ENCODE measurements around the gene DPP3.
A peak's percentile ranks its signal among the peaks of the same experiment; 100 is the strongest.

The DPP3 gene

GRCh38 chr11:66491315-66491935 is 11.2 kb downstream of the DPP3 start:
- H3K18ac ChIP-seq (ENCODE audit: low read length): no peak overlapping the region
- H3K14ac ChIP-seq (ENCODE audit: low read length): no peak overlapping the region
- peaks cover 37 to 86% of the 10 kb centered on the region in 2 donors for H3K36me3 ChIP-seq (replicated peaks in 1 of 2; ENCODE audit: control insufficient read depth in 2 of 2, insufficient read depth in 2 of 2, low read length in 2 of 2)
- no peak overlapping the region for H2BK15ac ChIP-seq (ENCODE audit: low read length)
- no peak overlapping the region for H3K4ac ChIP-seq (ENCODE audit: low read length)
- H3K9me3 ChIP-seq (replicated peaks in 1 of 2; ENCODE audit: control insufficient read depth in 2 of 2, insufficient read depth in 1 of 2, low read depth in 1 of 2, low read length in 2 of 2): peaks cover 0 to 2% of the 10 kb centered on the region in 2 donors
- H2AFZ ChIP-seq (ENCODE audit: low read length): no peak overlapping the region
- no peak overlapping the region for H2BK12ac ChIP-seq (ENCODE audit: low read length)
- peaks cover 6% of the 10 kb centered on the region for H3K79me1 ChIP-seq (ENCODE audit: low read depth, low read length)
- no peak overlapping the region for H2AK5ac ChIP-seq (ENCODE audit: low read depth, low read length)
- H3K4me3 ChIP-seq (ENCODE audit: low read length in 2 of 2): no peak overlapping the region
- H4K8ac ChIP-seq (ENCODE audit: low read depth, low read length): no peak overlapping the region
- H3K27me3 ChIP-seq (ENCODE audit: control insufficient read depth in 3 of 3, insufficient read depth in 3 of 3, low read depth in 1 of 3, low read length in 3 of 3): no peaks in the 10 kb centered on the region
- H3K9ac ChIP-seq (ENCODE audit: low read depth, low read length, poor library complexity): peak overlapping the region; percentile 30
- no peak overlapping the region for H3K4me2 ChIP-seq (ENCODE audit: insufficient read depth, low read length, poor library complexity, severe bottlenecking)
- H3K23ac ChIP-seq (ENCODE audit: low read depth, low read length, poor library complexity): no peak overlapping the region
- H2BK120ac ChIP-seq (ENCODE audit: low read depth, low read length): no peak overlapping the region
- no peaks in the 10 kb centered on the region for H3K4me1 ChIP-seq (ENCODE audit: control insufficient read depth in 2 of 2, insufficient read depth in 1 of 2, low read depth in 1 of 2, low read length in 2 of 2)
- no peak for DNase-seq (ENCODE audit: low spot score)
- WGBS, 2 donors (ENCODE audit: extremely low coverage in 2 of 2, insufficient read length in 2 of 2, insufficient replicate concordance in 1 of 2): no CpG with 5 or more reads among the region's 20 CpGs
- peak overlapping the region; percentile 82 for H2BK5ac ChIP-seq (ENCODE audit: low read length)
- H3K27ac ChIP-seq (replicated peaks; ENCODE audit: low read length): no peak overlapping the region
- no peak overlapping the region for H4K91ac ChIP-seq (ENCODE audit: low read depth, low read length, poor library complexity)

- Histone ChIP-seq H4K8ac (ENCODE audit: low read depth, low read length) (no peak overlapping the region), H3K27ac (replicated peaks; ENCODE audit: low read length) (no peak overlapping the region), H4K91ac (ENCODE audit: low read depth, low read length, poor library complexity) (peak overlapping the region; percentile 72), H2BK120ac (ENCODE audit: low read depth, low read length) (no peak overlapping the region), H2AK5ac (ENCODE audit: low read depth, low read length) (no peak overlapping the region), H3K14ac (ENCODE audit: low read length) (no peak overlapping the region), H2BK5ac (ENCODE audit: low read length) (peak overlapping the region; percentile 82), H2BK12ac (ENCODE audit: low read length) (peak overlapping the region; percentile 22), H3K18ac (ENCODE audit: low read length) (no peak overlapping the region), H3K9ac (ENCODE audit: low read depth, low read length, poor library complexity) (peak overlapping the region; percentile 60), H3K4me1 (ENCODE audit: control insufficient read depth in 2 of 2, insufficient read depth in 1 of 2, low read depth in 1 of 2, low read length in 2 of 2) (no peaks in the 10 kb centered on the region), H3K36me3 (replicated peaks in 1 of 2; ENCODE audit: control insufficient read depth in 2 of 2, insufficient read depth in 2 of 2, low read length in 2 of 2) (peaks cover 37 to 86% of the 10 kb centered on the region in 2 donors), H3K9me3 (replicated peaks in 1 of 2; ENCODE audit: control insufficient read depth in 2 of 2, insufficient read depth in 1 of 2, low read depth in 1 of 2, low read length in 2 of 2) (peaks cover 0 to 4% of the 10 kb centered on the region in 2 donors), H3K27me3 (ENCODE audit: control insufficient read depth in 3 of 3, insufficient read depth in 3 of 3, low read depth in 1 of 3, low read length in 3 of 3) (no peaks in the 10 kb centered on the region), H2AFZ (ENCODE audit: low read length) (no peak overlapping the region), H3K4ac (ENCODE audit: low read length) (no peak overlapping the region), H3K4me3 (ENCODE audit: low read length in 2 of 2) (no peak overlapping the region), H3K23ac (ENCODE audit: low read depth, low read length, poor library complexity) (no peak overlapping the region), H3K79me1 (ENCODE audit: low read depth, low read length) (peaks cover 1% of the 10 kb centered on the region), H3K4me2 (ENCODE audit: insufficient read depth, low read length, poor library complexity, severe bottlenecking) (no peak overlapping the region), H2BK15ac (ENCODE audit: low read length) (no peak overlapping the region)
- no CpG with 5 or more reads among the region's 10 CpGs for WGBS, 2 donors (ENCODE audit: extremely low coverage in 2 of 2, insufficient read length in 2 of 2, insufficient replicate concordance in 1 of 2)
- DNase-seq (ENCODE audit: low spot score): no peak
Measured at GRCh38 chr11:66492161-66492865, 12.1 kb downstream of the DPP3 start.

DNA sequence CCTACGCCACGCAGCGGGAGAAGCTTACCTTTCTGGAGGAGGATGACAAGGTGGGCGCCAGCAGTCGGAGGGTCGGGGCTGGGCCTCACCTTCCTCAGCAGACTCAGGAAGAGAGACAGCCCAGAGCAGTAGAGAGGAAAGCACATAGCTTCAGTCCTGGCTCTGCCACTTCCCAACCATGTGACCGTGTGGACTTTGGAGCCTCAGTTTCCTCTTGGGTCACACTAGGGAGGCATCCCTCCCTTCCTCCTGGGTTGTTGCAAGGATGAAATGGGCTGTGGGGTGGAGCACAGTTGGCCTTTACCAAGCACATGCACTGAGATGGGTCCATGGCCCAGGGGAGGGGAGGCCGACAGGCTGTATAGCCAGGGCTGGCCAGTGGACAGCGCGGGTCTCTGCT is 12.9 kb downstream of the DPP3 start:
- Histone ChIP-seq H3K14ac (ENCODE audit: low read length) (no peak overlapping the region), H3K9ac (ENCODE audit: low read depth, low read length, poor library complexity) (peak overlapping the region; percentile 44), H4K91ac (ENCODE audit: low read depth, low read length, poor library complexity) (no peak overlapping the region), H2AK5ac (ENCODE audit: low read depth, low read length) (no peak overlapping the region), H3K23ac (ENCODE audit: low read depth, low read length, poor library complexity) (no peak overlapping the region), H2BK15ac (ENCODE audit: low read length) (no peak overlapping the region), H3K27ac (replicated peaks; ENCODE audit: low read length) (no peak overlapping the region), H3K4me2 (ENCODE audit: insufficient read depth, low read length, poor library complexity, severe bottlenecking) (no peak overlapping the region), H3K18ac (ENCODE audit: low read length) (no peak overlapping the region), H3K36me3 (replicated peaks in 1 of 2; ENCODE audit: control insufficient read depth in 2 of 2, insufficient read depth in 2 of 2, low read length in 2 of 2) (peaks cover 33 to 84% of the 10 kb centered on the region in 2 donors), H3K27me3 (ENCODE audit: control insufficient read depth in 3 of 3, insufficient read depth in 3 of 3, low read depth in 1 of 3, low read length in 3 of 3) (no peaks in the 10 kb centered on the region), H3K4ac (ENCODE audit: low read length) (no peak overlapping the region), H3K9me3 (replicated peaks in 1 of 2; ENCODE audit: control insufficient read depth in 2 of 2, insufficient read depth in 1 of 2, low read depth in 1 of 2, low read length in 2 of 2) (peaks cover 0 to 4% of the 10 kb centered on the region in 2 donors), H2AFZ (ENCODE audit: low read length) (no peak overlapping the region), H3K4me1 (ENCODE audit: control insufficient read depth in 2 of 2, insufficient read depth in 1 of 2, low read depth in 1 of 2, low read length in 2 of 2) (no peaks in the 10 kb centered on the region), H2BK120ac (ENCODE audit: low read depth, low read length) (no peak overlapping the region), H2BK5ac (ENCODE audit: low read length) (peak overlapping the region; percentile 75), H3K79me1 (ENCODE audit: low read depth, low read length) (peaks cover 1% of the 10 kb centered on the region), H2BK12ac (ENCODE audit: low read length) (no peak overlapping the region), H3K4me3 (ENCODE audit: low read length in 2 of 2) (no peak overlapping the region), H4K8ac (ENCODE audit: low read depth, low read length) (no peak overlapping the region)
- WGBS, 2 donors (ENCODE audit: extremely low coverage in 2 of 2, insufficient read length in 2 of 2, insufficient replicate concordance in 1 of 2): no CpG with 5 or more reads among the region's 10 CpGs
- no peak for DNase-seq (ENCODE audit: low spot score)

GRCh38 chr11:66494458-66494857 is 14.2 kb downstream of the DPP3 start:
- no peak for DNase-seq (ENCODE audit: low spot score)
- Histone ChIP-seq H4K91ac (ENCODE audit: low read depth, low read length, poor library complexity) (no peak overlapping the region), H2BK12ac (ENCODE audit: low read length) (no peak overlapping the region), H3K27me3 (ENCODE audit: control insufficient read depth in 3 of 3, insufficient read depth in 3 of 3, low read depth in 1 of 3, low read length in 3 of 3) (no peaks in the 10 kb centered on the region), H3K4ac (ENCODE audit: low read length) (no peak overlapping the region), H2BK120ac (ENCODE audit: low read depth, low read length) (no peak overlapping the region), H2AK5ac (ENCODE audit: low read depth, low read length) (no peak overlapping the region), H2BK5ac (ENCODE audit: low read length) (peak overlapping the region; percentile 39), H3K14ac (ENCODE audit: low read length) (no peak overlapping the region), H3K27ac (replicated peaks; ENCODE audit: low read length) (no peak overlapping the region), H3K4me1 (ENCODE audit: control insufficient read depth in 2 of 2, insufficient read depth in 1 of 2, low read depth in 1 of 2, low read length in 2 of 2) (no peaks in the 10 kb centered on the region), H3K18ac (ENCODE audit: low read length) (no peak overlapping the region), H3K4me3 (ENCODE audit: low read length in 2 of 2) (no peak overlapping the region), H2AFZ (ENCODE audit: low read length) (no peak overlapping the region), H2BK15ac (ENCODE audit: low read length) (no peak overlapping the region), H3K9me3 (replicated peaks in 1 of 2; ENCODE audit: control insufficient read depth in 2 of 2, insufficient read depth in 1 of 2, low read depth in 1 of 2, low read length in 2 of 2) (peaks cover 0 to 4% of the 10 kb centered on the region in 2 donors), H4K8ac (ENCODE audit: low read depth, low read length) (no peak overlapping the region), H3K36me3 (replicated peaks in 1 of 2; ENCODE audit: control insufficient read depth in 2 of 2, insufficient read depth in 2 of 2, low read length in 2 of 2) (peaks cover 30 to 83% of the 10 kb centered on the region in 2 donors), H3K79me1 (ENCODE audit: low read depth, low read length) (no peaks in the 10 kb centered on the region), H3K9ac (ENCODE audit: low read depth, low read length, poor library complexity) (no peak overlapping the region), H3K4me2 (ENCODE audit: insufficient read depth, low read length, poor library complexity, severe bottlenecking) (no peak overlapping the region), H3K23ac (ENCODE audit: low read depth, low read length, poor library complexity) (no peak overlapping the region)
- no CpG with 5 or more reads among the region's 7 CpGs for WGBS, 2 donors (ENCODE audit: extremely low coverage in 2 of 2, insufficient read length in 2 of 2, insufficient replicate concordance in 1 of 2)
